K562 treated with DMSO at 1 percent for 24 hours (cell line): ENCODE measurements around the gene RNF11. TPM values are rescaled to one million over a fixed set of nuclear protein-coding genes. Genes with fewer than 3 reads are reported as not detected.

Experiments used
- total RNA-seq: library from RNA; unstranded; fragments of 300-600 nt; gene quantifications from 2 replicates; pipeline ENCODE4 v1.2.3, GENCODE V29; 2022; ENCODE audit warnings: low read depth; ENCODE audit not compliant: insufficient read depth

Gene RNF11, protein sequence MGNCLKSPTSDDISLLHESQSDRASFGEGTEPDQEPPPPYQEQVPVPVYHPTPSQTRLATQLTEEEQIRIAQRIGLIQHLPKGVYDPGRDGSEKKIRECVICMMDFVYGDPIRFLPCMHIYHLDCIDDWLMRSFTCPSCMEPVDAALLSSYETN
- 19.8 and 21.1 TPM in 2 replicates for total RNA-seq

GRCh38 chr1:51235673-51236530, at the start of gene RNF11:
TSS of gene RNF11 (plus strand) at chr1:51236273. CDS start at chr1:51236757, 484 bp downstream.

Other genes with a start within 250 kb of the RNF11 start
- not detected in 2 replicates for gene C1orf185, start 134.0 kb upstream of the RNF11 start, total RNA-seq
- 0.68 and 1.1 TPM in 2 replicates for gene TTC39A, start 94.3 kb downstream of the RNF11 start, total RNA-seq